ENCODE data around the gene ADAM15.

DNA sequence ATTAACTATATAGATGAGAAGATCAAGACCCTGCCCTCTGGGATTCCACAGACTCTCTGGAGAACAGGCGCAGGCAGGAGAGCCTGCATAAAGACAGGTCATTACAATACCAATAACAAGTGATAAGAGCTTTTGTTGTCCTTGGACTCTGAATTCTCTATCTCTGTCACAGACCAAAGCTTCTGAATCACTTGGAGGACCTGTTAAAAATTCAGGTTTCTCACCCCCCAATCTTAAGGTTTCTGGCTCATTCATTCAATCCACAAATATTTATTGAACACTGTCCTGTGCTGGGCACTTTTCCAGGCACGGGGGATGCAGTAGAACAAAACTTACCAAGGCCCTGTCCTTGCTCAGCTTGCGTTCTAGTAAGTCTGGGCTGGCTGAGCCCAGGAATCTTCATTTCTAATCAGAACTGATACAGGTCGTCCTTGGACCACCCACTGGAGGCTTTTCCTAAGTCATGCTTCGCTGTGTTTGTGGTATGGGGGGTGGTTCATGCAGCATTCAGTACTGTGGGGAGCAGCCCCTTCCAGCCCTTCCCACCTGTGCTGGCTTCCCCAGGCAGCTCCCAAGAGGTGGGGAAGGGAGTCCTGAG lies 13.8 kb downstream of the ADAM15 start:
- TF ChIP-seq, protein P1, sequence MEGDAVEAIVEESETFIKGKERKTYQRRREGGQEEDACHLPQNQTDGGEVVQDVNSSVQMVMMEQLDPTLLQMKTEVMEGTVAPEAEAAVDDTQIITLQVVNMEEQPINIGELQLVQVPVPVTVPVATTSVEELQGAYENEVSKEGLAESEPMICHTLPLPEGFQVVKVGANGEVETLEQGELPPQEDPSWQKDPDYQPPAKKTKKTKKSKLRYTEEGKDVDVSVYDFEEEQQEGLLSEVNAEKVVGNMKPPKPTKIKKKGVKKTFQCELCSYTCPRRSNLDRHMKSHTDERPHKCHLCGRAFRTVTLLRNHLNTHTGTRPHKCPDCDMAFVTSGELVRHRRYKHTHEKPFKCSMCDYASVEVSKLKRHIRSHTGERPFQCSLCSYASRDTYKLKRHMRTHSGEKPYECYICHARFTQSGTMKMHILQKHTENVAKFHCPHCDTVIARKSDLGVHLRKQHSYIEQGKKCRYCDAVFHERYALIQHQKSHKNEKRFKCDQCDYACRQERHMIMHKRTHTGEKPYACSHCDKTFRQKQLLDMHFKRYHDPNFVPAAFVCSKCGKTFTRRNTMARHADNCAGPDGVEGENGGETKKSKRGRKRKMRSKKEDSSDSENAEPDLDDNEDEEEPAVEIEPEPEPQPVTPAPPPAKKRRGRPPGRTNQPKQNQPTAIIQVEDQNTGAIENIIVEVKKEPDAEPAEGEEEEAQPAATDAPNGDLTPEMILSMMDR (IDR thresholded peaks at IDR 0.05; ENCODE audit: insufficient read depth, low read depth, low read length): no peak
- no peak for TF ChIP-seq EZH2 (IDR thresholded peaks at IDR 0.05; ENCODE audit: insufficient read depth, low read length)

All from astrocyte (in vitro differentiated cells and primary cell).